ENCODE measurements around the gene DENND1A.
"Not testable (repeated sequence)": the region's sequence is repeated elsewhere in the genome, so short reads cannot be mapped to it uniquely, and the experiment has no call there.

DENND1A gene

DNA sequence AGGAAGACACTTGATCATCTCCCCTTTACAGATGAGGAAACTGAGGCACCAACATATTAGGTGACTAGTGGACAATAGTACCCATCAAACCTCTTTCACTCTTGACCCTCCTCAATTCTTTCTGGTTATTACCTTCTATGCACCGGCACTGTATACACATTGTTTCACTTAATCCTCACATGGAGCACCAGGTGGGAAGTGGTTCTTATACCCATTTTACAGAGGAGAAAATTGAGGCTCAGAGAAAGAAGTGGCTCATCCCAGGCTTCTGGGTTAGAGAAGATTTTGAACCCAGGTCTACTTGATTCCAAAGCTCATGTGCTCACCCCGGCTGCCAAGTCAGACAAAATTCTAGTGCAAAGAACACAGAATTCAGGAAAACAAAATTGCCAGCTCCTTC, 17.4 kb upstream of the DENND1A start:
- DNase-seq, result no peak

DNA sequence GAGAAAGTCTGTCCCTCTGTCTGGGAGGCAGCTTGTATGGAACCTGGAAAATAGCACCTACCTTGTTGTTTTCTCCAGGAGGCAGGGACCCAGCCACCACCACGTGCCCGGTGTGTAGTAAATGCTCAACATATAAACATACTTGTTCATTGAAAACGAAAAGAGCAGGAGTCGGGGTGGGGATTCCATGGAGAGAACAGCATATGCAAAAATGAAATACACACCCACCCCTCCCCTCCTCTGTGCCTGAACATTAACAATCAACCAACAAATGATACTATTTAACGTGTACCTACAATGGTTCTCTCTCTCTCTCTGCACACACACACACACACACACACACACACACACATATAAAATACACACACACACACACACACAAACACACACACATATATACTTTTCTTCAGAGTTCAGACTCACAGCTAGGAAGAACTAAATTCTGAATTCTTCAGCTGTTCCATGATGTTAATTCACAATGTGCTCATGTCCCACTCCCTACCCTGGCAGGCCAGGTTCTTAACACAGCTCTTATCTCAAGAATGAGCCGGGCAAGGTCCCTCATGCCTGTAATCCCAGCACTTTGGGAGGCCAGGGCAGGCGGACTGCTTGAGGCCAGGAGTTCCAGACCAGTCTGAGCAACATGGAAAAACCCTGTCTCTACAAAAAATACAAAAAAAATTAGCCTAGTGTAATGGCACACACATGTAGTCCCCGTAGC, 16.3 kb upstream of the DENND1A start:
- DNase-seq, result no peak

DNA sequence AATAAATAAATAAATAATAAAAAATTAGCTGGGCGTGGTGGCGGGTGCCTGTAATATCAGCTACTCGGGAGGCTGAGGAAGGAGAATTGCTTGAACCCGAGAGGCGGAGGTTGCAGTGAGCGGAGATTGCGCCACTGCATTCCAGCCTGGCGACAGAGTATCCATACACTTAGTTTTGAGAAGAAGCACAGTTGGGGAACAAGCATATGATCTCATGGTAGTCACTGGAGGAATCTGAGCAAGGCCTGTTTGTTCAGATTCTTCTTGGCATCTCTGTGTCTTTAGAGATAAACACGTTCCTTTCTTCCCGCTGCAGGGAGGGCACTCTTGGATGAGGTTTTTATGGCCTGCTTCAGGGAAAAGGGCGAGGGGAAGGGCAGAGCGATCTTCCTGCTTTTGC, 15.6 kb upstream of the DENND1A start:
- DNase-seq, result no peak

DNA sequence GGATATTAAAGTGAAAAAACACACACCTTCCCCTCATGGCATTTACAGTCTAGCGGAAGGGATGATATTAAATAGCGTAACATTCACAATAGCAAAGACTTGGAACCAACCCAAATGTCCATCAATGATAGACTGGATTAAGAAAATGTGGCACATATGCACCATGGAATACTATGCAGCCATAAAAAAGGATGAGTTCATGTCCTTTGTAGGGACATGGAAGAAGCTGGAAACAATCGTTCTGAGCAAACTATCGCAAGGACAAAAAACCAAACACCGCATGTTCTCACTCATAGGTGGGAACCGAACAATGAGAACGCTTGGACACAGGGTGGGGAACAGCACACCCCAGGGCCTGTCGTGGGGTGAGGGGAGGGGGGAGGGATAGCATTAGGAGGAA, 14.5 kb upstream of the DENND1A start:
- DNase-seq, result not testable (repeated sequence)

DNA sequence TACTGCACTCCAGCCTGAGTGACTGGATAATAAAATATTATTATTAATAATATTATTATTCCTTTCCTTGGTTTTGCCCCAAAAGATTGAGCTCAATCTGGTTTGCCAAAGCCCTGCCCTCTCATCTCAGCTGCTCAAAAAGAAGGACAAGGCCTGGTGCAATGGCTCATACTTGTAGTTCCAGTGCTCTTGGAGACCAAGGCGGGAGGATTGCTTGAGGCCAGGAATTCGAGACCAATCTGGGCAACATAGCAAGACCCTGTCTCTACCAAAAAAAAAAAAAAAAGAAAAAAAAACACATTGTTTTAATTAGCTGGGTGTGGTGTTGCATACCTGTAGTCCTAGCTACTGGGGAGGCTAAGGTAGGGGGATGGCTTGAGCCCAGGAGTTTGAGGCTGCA, 13.7 kb upstream of the DENND1A start:
- DNase-seq, result no peak

DNA sequence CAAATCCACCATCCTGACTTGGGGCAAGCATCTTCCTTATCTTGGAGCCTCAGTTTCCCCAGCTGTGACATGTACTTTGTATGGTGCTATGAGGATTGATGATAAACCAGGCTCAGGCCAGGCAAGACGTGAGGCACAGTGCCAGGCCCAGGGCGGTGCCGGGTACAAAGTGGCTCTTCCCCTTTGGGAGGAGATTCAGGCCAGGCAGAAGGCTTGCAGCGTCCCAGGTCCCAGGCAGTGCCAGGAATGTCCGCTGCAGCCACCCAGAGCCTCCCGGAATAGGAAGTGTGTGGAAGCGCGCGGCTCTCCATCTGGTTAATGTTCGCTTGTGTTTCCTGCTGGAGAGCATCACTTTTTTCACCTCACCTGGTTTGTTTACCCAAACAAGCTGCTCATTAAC, 12.6 kb upstream of the DENND1A start:
- peak in 1 of 2 experiments; percentile 4 for DNase-seq

DNA sequence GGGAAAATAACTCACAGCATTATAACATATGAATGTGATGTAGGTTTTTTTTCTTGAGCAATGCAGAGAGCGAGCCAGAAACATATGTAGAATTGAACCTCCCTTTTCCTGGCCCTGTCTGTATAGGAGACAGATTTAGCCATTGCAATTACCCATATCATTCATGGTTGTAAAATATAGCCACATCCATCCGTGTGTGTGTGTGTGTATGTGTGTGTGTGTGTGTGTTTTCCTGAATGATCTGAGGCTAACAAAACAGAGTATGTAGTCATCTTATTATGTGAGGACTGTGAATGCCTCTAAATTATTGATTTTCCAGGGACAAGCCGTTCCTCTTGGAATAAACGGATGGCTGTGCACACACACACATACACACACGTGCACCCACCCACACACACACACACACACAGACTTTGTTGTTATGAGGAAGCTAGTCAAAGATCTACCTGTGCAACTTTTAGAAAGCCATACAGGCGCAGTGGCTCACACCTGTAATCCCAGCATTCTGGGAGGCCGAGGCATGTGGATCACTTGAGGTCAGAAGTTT, 11.7 kb upstream of the DENND1A start:
- DNase-seq, result no peak

DNA sequence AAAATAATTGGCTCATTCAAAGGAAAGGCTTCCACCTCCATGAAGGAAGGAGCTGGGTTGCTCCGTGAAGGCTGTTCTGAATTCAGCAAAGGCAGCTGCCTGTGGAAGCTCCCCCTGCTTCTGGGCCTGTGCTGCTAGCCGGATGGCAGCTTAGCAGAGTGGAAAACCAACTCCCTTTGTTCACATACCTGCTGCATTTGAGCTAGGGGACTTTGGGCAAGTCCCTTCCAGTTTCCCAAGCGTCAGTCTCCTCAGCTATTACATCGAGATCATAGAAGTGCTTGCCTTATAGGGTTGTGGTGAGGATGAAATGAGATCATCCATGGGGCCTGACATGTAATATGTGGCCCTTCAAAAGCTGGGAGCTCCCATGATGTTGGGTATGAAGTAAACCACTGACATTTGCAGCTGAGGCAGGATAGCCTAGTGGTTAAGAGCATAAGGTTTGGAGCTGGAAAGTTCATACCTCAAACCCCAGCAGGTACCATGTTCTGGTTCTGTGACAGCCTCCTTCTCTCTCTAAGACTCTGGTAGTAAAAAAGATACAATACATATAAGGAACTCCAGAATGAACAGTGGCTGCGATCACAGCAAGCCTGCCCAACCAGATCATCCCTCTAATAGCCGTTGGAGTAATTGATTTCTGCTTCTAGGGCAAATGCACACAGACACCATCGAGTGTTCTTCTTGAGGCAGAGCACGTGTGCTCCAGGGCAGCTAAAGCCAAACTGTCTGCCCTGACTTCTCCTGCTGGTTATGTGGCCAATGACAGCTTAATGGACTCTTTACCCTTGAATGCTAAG, 11.0 kb upstream of the DENND1A start:
- DNase-seq, result no peak

DNA sequence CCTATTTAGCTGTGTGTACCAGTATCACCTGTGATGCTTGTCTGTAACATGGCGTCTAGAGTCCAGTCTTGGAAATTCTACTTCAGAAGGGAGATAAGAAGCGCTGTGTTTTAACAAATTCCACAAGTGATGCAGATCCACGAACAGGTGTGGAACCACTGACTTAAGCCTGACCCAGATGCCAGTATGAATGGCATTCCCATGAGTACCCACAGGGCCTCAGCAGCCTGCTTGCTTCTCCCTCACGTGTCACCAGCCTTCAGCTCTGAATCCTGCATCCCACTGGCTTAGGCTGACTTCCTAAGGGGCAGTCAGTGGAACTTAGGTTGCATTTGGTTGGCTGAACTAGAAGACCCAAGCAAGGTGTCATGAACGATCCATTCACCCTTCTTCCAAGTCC, 8.5 kb upstream of the DENND1A start:
- no peak for DNase-seq

DNA sequence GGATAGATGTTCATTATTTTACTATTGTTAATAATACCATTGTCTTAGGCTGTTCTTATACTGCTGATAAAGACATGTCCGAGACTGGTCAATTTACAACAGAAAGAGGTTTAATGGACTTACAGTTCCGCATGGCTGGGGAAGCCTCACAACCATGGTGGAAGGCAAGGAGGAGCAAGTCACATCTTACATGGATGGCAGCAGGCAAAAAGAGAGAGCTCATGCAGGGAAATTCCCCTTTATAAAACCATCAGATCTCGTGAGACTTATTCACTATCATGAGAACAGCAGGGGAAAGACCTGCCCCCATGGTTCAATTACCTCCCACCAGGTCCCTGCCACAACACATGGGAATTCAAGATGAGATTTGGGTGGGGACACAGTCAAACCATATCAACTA, 6.6 kb upstream of the DENND1A start:
- DNase-seq, result not testable (repeated sequence)

DNA sequence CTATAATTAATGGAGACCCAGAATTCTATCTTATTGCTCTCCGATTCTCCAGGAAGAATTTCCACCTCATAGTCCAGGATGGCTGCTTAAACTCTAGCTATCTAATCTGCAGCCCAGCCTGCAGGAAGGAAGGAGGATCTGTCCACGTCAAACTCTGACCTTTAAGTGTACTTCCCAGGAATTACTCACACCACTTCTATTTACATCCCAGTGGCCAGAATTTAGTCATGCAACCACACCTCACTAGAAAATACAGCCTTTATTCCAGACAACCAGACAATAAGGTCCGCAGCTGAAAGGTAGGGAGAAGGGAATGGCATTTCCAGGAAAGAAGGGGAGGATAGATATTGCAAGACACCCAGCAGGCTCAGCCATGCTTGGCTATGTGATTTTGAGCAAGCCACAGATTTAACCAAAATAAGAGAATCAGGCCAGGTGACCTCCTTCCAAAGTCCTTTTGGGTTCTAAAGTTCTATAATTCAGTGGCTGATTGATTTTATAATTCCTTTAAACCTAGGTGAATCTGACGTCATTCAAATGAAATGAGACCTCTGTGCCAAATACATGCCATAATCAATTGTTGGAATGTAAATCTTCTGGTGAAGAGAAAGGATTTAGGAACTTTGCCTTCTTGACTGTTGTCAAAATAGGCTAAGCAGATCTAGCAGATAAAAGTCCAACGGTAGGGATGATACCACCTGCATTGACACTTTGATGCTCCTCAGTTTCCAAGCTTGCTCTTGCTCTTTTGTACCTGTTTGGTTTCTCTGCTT, 3.7 kb upstream of the DENND1A start:
- DNase-seq, result no peak

DNA sequence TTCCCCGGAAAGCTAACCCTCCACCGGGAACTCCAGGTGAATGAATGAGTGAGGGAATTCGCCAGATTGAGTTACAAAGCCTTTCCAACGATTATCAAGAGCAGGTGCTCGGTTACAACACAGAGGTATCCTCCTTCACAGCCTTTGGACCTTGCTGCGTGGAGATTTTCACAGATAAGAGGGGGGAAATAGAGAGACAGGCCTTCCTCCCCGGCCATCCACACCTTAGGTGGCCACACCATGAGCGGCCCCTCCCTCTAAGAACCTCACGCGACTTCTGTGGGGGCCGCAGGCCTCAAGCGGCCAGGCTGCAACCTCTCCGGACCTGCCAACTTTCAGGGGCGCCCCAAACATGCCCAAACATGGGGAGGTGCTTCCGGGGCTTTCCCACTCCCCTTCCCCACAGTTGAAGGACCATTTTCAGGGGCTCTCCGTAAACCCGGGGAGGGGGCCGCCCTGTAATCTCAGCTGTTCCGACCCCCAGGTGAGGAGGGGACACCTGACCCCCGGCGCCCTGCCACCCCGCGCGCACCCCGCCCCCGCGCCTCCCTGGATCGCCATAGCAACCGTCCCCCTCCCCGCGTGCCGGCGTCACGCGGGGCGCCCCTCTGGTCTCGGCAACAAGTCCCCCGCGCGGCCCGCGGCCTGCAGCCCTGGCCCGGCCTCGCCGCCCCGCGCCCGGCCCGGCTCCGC, 603 bp downstream of the DENND1A start:
- DNase-seq, result no peak

DNA sequence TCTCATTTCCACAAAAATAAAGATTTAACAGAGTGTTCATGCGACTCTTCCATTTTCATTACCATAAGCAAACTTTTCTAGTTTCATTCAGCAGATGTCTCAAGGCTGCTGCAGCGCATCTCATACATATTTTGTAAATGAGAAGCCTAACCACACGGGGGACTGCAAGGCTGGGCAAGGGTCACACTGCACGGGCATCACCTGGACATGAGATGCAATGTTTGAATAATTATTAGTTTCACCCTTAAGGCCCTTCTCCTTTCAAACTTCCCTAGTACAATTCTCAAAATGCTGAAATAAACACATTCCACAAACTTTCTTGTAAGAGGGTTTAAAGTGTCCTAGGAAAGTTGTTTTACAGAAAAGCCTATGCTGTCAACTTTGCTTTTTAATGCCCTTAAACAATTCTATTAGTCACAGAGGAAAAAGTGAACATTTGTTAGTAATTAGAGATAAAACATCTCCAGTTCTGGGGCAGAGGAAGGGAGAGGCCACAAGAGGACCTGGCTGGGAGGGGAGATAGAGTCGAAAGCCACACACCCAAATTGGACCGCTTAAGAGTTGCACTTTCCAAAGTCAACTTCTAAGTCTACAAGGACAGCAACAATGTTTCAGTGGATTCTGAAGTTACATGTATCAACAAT, 1.3 kb downstream of the DENND1A start:
- no peak for DNase-seq

DNA sequence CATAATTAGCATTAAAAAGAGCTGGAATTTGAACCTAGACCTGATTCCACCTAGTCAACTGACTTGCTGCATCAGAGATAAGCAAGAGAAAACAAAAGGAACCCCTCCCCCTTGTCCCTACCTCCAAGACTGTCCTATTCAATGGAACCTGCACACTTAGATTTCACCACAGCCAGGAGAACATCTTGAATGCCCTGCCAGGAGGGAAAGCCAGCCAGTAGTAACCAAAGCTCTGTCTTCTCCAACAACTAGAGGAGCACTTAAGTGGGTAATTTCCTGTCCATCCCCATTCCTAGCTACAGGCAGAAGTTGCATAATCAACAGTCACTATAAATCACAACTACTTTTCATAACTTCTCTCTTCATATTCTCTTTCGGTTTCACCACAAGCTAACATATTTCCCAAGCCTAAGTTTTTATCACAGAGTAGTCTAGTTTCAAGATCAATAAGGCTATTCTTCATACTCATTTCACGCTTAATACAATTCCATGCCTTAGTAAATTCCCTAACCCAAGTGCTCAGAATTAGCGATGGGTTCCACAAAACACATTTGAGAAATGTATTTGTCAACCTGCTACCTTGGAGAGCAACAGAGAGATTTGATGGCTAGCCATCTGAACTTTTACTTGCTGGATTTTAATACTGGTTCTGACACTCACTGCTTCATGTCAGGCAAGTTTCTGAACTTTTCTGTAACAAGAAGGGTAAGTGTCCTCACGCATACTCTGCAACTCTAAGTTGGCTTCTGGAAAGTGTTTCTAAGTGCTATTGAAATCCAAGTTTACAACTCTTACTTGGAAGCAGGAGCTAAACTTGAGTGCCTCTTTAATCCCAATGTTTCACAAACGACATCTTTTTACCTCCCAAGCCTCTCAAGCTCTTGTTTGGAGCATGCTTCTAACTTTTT, 2.0 kb downstream of the DENND1A start:
- no peak for DNase-seq

DNA sequence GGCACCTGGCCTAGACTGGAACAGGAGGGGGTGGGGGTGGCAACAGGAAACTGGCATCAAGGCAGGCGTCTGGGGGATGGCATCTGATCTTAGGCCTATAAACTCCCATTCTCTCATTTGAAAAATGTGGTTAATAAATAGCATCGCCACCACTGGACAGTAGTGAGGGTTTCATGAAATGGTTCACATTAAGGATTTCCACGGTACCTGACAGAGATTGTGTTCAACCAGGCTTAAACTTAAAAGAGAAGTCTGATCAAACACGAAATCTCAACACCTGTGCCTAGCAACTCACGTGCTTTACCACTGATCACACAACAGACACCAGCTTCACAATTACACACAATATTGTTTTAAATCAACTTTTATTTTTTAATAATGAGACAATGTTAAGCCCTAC, 3.0 kb downstream of the DENND1A start:
- no peak for DNase-seq

DNA sequence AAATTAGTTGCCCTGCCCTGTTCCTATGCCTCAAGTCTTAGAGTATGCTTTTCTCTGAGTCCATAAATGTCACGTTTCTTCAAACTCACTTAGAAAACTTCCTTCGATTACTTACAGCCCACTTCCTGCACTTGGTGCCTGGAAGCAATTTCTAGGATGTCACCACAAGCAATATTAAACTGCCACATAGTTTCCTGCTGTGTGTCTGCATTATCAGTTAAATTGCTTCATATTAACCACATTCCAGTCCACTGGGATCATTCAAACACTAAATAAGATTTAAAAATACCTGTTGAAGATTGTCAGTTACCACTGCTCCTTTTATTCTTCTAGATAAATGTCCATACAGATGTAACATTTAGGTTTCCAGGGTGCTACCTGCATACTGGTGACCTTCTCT, 4.1 kb downstream of the DENND1A start:
- DNase-seq, result no peak

DNA sequence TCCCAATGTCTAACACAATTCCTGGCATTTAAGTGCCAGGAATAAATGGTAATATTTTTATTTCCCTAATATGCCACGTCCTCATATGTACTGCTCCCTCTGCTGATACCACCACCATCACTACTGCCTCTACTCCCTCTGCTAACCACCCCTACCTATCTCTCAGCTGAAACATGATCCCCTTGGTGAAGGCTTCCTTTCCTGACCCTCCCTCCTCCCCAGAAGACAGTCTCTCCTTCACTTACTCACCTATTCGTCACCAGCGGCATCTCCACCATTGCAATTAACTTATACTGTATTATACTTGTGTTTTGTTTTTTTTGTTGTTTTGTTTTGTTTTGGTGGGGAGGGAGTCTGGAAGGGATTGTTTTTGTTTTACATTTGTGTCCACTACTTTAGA, 4.8 kb downstream of the DENND1A start:
- DNase-seq, result no peak

DNA sequence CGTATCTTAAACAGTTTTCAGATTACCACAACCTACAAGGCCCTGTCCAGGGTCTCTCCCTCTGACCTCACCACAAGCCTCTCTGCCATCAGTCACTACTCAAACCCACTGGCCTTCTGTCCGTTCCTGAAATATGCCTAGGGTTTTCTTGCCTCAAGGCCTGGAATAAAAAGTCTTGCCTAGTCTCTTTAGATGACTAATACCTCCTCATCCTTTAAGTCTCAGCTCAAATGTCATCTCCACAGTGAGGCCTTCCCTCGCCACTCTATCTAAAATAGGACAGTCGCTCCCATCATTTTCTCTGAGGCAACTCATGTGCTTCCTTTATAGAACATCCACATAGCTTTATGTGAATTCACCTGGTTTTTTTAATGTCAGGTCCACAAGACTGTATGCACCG, 5.2 kb downstream of the DENND1A start:
- DNase-seq, result no peak

DNA sequence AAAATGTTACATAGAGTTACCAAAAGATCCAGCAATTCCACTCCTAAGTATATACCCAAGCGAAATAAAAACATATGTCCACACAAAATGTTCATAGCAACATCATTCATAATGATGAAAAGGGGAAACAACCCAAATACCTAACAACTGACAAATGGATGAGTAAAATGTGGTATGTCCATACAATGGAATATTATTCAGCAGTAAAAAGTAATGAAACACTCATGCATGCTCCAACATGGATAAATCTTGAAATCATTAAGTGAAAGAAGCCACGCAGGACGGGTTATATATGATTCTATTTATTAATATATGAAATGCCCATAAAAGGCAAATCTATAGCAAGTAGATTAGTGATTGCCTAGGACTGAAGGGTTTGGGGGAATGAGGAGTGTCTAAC, 6.0 kb downstream of the DENND1A start:
- no peak for DNase-seq

DNA sequence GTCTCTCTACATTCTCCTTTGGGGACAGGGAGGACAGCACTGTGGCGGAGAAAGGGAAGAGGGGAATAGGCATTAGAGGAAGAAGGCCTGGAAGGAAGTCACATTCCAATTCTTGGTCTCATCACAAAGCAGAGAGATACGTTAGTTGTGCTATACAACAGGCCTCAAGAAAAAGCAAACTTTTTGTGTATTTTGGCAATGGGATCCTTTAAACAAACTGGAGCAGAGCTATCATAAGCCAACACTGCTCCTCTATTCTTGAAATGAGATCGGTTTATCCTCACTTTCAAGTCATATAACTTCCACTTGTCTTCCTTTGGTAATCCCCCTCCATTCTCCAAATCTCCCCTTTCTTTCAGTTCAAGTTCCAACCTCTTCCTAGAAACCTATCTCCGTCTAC, 6.5 kb downstream of the DENND1A start:
- no peak for DNase-seq

DNA sequence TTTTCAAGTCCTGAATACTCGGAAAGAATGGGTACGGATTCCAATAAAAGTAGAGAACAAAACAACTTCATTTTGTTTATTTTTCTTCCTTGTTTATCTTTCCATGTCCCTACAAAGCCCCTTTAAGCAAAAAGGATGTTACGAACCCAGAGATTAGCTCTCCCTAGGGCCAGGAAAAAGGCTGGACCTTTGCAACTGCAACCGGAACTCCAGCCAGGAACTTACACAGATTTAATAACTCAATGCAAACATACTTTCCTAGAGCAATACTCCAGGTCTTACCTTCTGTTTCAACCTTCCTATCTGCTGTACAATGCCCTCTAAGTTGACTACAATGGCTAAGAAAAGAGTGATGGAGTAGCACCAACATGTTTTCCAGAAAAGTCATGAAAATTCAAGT, 7.0 kb downstream of the DENND1A start:
- no peak for DNase-seq

All from NCI-H446 (cell line).